NCI-H2171 treated with DMSO at 0.1 percent for 48 hours (cell line): ENCODE measurements around the gene CD300LB.
"Not testable (repeated sequence)": the region's sequence is repeated elsewhere in the genome, so short reads cannot be mapped to it uniquely, and the experiment has no call there.

ENCODE experiments used
- DNase-seq: peaks from one replicate; lab custom pipeline; 2025; lab: John Stamatoyannopoulos, UW

The CD300LB gene

GRCh38 chr17:74493331-74493833 lies 37.9 kb downstream of the CD300LB start:
- DNase-seq: peak; percentile 69

GRCh38 chr17:74491626-74492025 lies 39.6 kb downstream of the CD300LB start:
- DNase-seq: peak; percentile 11

GRCh38 chr17:74490716-74491115 lies 40.6 kb downstream of the CD300LB start:
- no peak for DNase-seq

- DNase-seq: not testable (repeated sequence)
Measured at GRCh38 chr17:74488276-74488675, 43.0 kb downstream of the CD300LB start.

- no peak for DNase-seq
Measured at GRCh38 chr17:74485841-74486240, 45.4 kb downstream of the CD300LB start.

GRCh38 chr17:74485022-74485743 lies 46.1 kb downstream of the CD300LB start:
- no peak for DNase-seq

- DNase-seq: no peak
Measured at GRCh38 chr17:74484066-74484465, 47.2 kb downstream of the CD300LB start.

- no peak for DNase-seq
Measured at GRCh38 chr17:74481621-74482020, 49.7 kb downstream of the CD300LB start.

- DNase-seq: no peak
Measured at GRCh38 chr17:74480290-74480689, 51.0 kb downstream of the CD300LB start.

- no peak for DNase-seq
Measured at GRCh38 chr17:74478420-74479100, 52.7 kb downstream of the CD300LB start.

GRCh38 chr17:74477411-74477810 lies 53.9 kb downstream of the CD300LB start:
- no peak for DNase-seq

GRCh38 chr17:74475189-74475588 lies 56.1 kb downstream of the CD300LB start:
- no peak for DNase-seq

GRCh38 chr17:74474043-74474792 lies 57.1 kb downstream of the CD300LB start:
- DNase-seq: peak; percentile 15

GRCh38 chr17:74473294-74473693 lies 58.0 kb downstream of the CD300LB start:
- no peak for DNase-seq

GRCh38 chr17:74472890-74473289 lies 58.4 kb downstream of the CD300LB start:
- DNase-seq: no peak

- DNase-seq: no peak
Measured at GRCh38 chr17:74471341-74471740, 59.9 kb downstream of the CD300LB start.
